ENCODE results near the gene CTSE. TPM values are rescaled to one million over a fixed set of nuclear protein-coding genes. Genes with fewer than 3 reads are reported as not detected.
A peak's percentile ranks its signal among the peaks of the same experiment; 100 is the strongest.

Gene CTSE
- total and polyA plus RNA-seq, 2 of the 13 experiments (the other 11 are each of a cell fraction or from before 2014, with no cell fraction given) = 0.50 to 0.69 TPM

- no peak for TF ChIP-seq ZNF850 (CRISPR knock-in tag; conservative IDR thresholded peaks at IDR 0.05)
- peak; percentile 44; the same call in 1 of the 2 replicates for TF ChIP-seq RXRB (CRISPR knock-in tag; IDR thresholded peaks at IDR 0.05; ENCODE audit: borderline replicate concordance)
- TF ChIP-seq BORCS8-MEF2B (CRISPR knock-in tag; IDR thresholded peaks at IDR 0.05) = 0 out of 2 replicates have a peak, but pooled peaks have one; percentile 33
- TF ChIP-seq, protein P1, sequence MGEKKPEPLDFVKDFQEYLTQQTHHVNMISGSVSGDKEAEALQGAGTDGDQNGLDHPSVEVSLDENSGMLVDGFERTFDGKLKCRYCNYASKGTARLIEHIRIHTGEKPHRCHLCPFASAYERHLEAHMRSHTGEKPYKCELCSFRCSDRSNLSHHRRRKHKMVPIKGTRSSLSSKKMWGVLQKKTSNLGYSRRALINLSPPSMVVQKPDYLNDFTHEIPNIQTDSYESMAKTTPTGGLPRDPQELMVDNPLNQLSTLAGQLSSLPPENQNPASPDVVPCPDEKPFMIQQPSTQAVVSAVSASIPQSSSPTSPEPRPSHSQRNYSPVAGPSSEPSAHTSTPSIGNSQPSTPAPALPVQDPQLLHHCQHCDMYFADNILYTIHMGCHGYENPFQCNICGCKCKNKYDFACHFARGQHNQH (CRISPR knock-in tag; IDR thresholded peaks at IDR 0.05) = peak; percentile 47; the same call in 1 of the 2 replicates
- TF ChIP-seq FOXM1 (CRISPR knock-in tag; IDR thresholded peaks at IDR 0.05) = no peak
- peak; percentile 62 for TF ChIP-seq PHF21A (CRISPR knock-in tag; IDR thresholded peaks at IDR 0.05)
- TF ChIP-seq ZBTB8A (CRISPR knock-in tag; IDR thresholded peaks at IDR 0.05; ENCODE audit: borderline replicate concordance, low read depth) = no peak
- peak; percentile 54; the same call in 1 of the 2 replicates for TF ChIP-seq HMG20A (CRISPR knock-in tag; IDR thresholded peaks at IDR 0.05; ENCODE audit: borderline replicate concordance)
- peak; percentile 45; the same call in 1 of the 2 replicates for TF ChIP-seq TGIF2 (CRISPR knock-in tag; IDR thresholded peaks at IDR 0.05)
- peak; percentile 19; the same call in 1 of the 2 replicates for TF ChIP-seq SMC3 (IDR thresholded peaks at IDR 0.05; ENCODE audit: low read length)
- TF ChIP-seq NFIC (IDR thresholded peaks at IDR 0.05; ENCODE audit: low read length) = no peak
- no peak for TF ChIP-seq RELA (CRISPR knock-in tag; IDR thresholded peaks at IDR 0.05)
- no peak for TF ChIP-seq PRPF4 (IDR thresholded peaks at IDR 0.05; ENCODE audit: low read depth, low read length, poor library complexity, severe bottlenecking)
- peak; percentile 60; the same call in 1 of the 2 replicates for TF ChIP-seq ETV5 (CRISPR knock-in tag; IDR thresholded peaks at IDR 0.05; ENCODE audit: borderline replicate concordance)
- no peak for TF ChIP-seq ZNF550 (CRISPR knock-in tag; IDR thresholded peaks at IDR 0.05; ENCODE audit: borderline replicate concordance)
- no peak for TF ChIP-seq ZUFSP (CRISPR knock-in tag; IDR thresholded peaks at IDR 0.05; ENCODE audit: borderline replicate concordance)
- TF ChIP-seq POGZ (CRISPR knock-in tag; IDR thresholded peaks at IDR 0.05) = peak; percentile 52; the same call in 1 of the 2 replicates
- 0 out of 2 replicates have a peak, but pooled peaks have one; percentile 45 for TF ChIP-seq RXRA (CRISPR knock-in tag; IDR thresholded peaks at IDR 0.05)
- TF ChIP-seq POLR2AphosphoS5 (IDR thresholded peaks at IDR 0.05; ENCODE audit: low read depth, low read length) = peak; percentile 56
- TF ChIP-seq, protein P2, sequence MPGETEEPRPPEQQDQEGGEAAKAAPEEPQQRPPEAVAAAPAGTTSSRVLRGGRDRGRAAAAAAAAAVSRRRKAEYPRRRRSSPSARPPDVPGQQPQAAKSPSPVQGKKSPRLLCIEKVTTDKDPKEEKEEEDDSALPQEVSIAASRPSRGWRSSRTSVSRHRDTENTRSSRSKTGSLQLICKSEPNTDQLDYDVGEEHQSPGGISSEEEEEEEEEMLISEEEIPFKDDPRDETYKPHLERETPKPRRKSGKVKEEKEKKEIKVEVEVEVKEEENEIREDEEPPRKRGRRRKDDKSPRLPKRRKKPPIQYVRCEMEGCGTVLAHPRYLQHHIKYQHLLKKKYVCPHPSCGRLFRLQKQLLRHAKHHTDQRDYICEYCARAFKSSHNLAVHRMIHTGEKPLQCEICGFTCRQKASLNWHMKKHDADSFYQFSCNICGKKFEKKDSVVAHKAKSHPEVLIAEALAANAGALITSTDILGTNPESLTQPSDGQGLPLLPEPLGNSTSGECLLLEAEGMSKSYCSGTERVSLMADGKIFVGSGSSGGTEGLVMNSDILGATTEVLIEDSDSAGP (CRISPR knock-in tag; IDR thresholded peaks at IDR 0.05; ENCODE audit: borderline replicate concordance) = peak; percentile 38; the same call in 1 of the 2 replicates
- peak; percentile 73 for TF ChIP-seq ZNF687 (CRISPR knock-in tag; IDR thresholded peaks at IDR 0.05)
- peak; percentile 76 for TF ChIP-seq ZNF12 (CRISPR knock-in tag; IDR thresholded peaks at IDR 0.05)
- peak; percentile 85 for TF ChIP-seq XRCC5 (optimal IDR thresholded peaks at IDR 0.05; ENCODE audit: low read length)
Observed at GRCh38 chr1:206048582-206048981, 24.9 kb upstream of the CTSE start (continued).

Measured in HepG2 (cell line).